ENCODE data around the gene SMIM35. TPM values are rescaled to one million over a fixed set of nuclear protein-coding genes. Genes with fewer than 3 reads are reported as not detected.

Gene SMIM35
- total RNA-seq, 4 donors from 2014 or later = 0.47 TPM; not detected in 3

- TF ChIP-seq CTCF (IDR thresholded peaks at IDR 0.05) = no peak
- ATAC-seq (ENCODE audit: low FRiP score) (no peak), DNase-seq (ENCODE audit: low spot score) (no peak)
Observed at GRCh38 chr11:118109231-118109630, 22.5 kb upstream of the SMIM35 start.

GRCh38 chr11:118108513-118108912, 21.8 kb upstream of the SMIM35 start:
- TF ChIP-seq CTCF (IDR thresholded peaks at IDR 0.05) = no peak
- no peak for DNase-seq (ENCODE audit: low spot score)
- ATAC-seq (ENCODE audit: low FRiP score) = no peak

- ATAC-seq (ENCODE audit: low FRiP score) (no peak), DNase-seq (ENCODE audit: low spot score) (no peak)
- TF ChIP-seq CTCF (IDR thresholded peaks at IDR 0.05) = no peak
Observed at GRCh38 chr11:118106789-118107335, 20.1 kb upstream of the SMIM35 start.

GRCh38 chr11:118105657-118106305, 19.0 kb upstream of the SMIM35 start:
- no peak for DNase-seq (ENCODE audit: low spot score)
- no peak for ATAC-seq (ENCODE audit: low FRiP score)
- TF ChIP-seq CTCF (IDR thresholded peaks at IDR 0.05) = no peak

- DNase-seq (ENCODE audit: low spot score) (no peak), ATAC-seq (ENCODE audit: low FRiP score) (no peak)
- no peak for TF ChIP-seq CTCF (IDR thresholded peaks at IDR 0.05)
Observed at GRCh38 chr11:118104491-118104890, 17.7 kb upstream of the SMIM35 start.

GRCh38 chr11:118102721-118103261, 16.0 kb upstream of the SMIM35 start:
- DNase-seq (ENCODE audit: low spot score) (no peak), ATAC-seq (ENCODE audit: low FRiP score) (no peak)
- TF ChIP-seq CTCF (IDR thresholded peaks at IDR 0.05) = no peak

GRCh38 chr11:118100691-118101232, 14.0 kb upstream of the SMIM35 start:
- ATAC-seq (ENCODE audit: low FRiP score) (no peak), DNase-seq (ENCODE audit: low spot score) (no peak)
- TF ChIP-seq CTCF (IDR thresholded peaks at IDR 0.05) = no peak

All from omental fat pad (tissue), 4 donors.